ENCODE data around the gene NAALADL1.

Gene NAALADL1

DNA sequence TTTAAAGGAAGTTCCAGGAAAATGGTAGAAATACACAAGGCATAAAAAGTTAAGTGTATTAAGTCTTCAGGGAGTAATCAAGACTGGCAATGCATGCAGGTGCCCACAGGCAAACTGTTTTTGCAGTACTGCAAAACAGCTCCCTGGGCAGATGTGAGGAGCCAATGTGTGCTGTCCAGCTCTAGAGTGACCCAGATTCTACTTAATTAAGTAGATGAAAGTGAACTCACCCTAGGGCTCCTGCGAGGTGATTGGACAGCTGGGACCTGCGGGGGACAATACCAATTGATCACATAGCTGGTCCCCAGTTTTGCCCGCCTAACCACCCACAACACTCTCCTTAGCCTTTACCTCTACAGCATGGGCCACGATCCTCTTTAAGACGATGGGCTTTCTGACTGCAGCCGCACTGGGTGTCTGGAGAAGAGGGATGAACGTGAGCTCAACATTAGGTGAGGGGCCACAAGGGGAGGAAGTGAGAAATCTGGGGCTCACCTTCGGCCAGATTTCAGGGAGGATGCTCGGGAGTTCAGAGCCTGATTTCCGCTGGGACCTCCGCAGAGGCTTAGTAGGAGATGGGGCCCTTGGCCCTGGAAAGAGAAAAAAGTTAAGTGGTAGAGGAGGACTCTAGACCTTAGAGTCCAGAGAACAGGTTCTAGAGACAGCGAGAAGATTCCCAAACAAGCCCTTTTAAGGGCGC is 24.9 kb upstream of the NAALADL1 start:
- no peak for DNase-seq (ENCODE audit: low read depth)

DNA sequence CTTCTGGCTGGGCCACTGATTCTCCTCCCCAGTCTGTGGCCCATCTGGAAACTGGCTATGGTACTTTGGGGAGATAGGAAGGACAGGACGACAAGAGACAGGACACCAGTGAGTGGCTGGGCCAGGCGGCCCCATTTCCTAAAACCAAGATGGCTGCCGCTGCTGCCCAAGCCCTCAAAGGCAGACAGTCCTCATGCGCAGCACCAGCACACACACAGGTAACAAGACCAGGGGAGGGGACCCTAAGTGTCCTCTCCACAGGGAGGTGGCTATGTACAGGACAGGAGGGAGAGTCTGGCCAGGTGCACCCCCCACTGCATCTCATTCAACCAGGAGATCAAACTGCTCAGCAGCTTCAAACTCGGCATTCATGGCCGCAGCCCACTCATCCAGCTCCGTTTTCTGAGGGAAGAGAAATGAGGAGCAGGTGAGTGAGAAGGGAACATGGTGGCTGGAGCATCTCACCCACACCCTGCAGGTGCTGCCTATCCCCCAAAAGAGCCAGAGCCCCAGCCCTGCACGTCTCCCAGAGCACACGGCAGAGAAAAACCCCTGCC is 20.5 kb upstream of the NAALADL1 start:
- DNase-seq (ENCODE audit: low read depth): no peak

DNA sequence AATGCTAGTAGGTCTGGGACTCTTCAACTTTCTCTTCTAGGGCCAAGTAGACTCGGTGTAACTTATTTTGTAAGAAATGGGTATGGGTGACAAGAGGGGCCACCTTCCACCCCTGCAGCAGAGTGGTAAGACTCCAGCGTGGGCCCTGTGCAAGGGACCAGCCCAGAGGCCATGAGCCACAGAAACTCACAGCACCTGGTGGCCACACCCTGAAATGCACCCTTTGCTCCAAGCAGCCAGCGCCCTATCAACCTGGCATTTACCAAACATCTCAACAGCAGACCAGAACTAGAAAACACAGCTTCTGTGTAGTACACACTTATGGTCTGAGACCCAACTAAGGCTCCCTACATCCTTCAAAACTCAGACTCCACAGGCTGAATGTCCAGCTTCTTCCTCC is 19.8 kb upstream of the NAALADL1 start:
- peak; percentile 55 for DNase-seq (ENCODE audit: low read depth)

DNA sequence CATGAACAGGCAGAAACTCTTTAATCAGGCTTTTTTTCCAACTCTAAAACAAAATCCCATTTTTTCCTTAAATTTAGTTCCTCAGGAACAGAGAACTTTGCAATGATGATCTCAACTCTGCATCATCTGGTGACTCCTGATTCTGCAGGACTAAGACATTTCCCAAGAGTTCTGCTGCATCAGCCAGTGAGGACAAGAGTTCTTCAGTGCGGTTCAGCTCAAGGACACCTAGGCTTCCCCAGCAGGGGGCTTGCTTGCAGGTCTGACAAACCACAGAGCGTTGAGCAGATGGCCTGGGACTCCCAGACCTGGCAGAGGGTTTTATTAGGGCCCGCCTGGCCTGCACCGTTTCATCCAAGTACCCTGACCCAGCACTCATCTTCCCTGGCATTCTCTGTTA is 19.1 kb upstream of the NAALADL1 start:
- no peak for DNase-seq (ENCODE audit: low read depth)

DNA sequence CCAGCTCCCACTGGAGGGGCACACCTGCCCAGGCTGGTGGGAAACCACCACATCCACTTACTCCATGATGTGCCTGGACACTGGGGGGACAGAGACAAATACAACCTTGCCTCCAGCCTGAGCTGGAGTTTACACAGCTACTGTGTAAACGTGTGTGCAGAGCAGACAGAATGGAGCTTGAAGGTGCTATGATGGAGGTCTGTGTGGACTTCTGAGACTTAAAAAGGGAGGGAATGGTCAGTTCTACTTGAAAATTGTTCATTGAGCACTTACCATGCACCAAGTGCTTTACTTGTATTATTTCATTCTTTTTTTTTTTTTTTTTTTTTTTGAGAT is 14.2 kb upstream of the NAALADL1 start:
- DNase-seq (ENCODE audit: low read depth): no peak

DNA sequence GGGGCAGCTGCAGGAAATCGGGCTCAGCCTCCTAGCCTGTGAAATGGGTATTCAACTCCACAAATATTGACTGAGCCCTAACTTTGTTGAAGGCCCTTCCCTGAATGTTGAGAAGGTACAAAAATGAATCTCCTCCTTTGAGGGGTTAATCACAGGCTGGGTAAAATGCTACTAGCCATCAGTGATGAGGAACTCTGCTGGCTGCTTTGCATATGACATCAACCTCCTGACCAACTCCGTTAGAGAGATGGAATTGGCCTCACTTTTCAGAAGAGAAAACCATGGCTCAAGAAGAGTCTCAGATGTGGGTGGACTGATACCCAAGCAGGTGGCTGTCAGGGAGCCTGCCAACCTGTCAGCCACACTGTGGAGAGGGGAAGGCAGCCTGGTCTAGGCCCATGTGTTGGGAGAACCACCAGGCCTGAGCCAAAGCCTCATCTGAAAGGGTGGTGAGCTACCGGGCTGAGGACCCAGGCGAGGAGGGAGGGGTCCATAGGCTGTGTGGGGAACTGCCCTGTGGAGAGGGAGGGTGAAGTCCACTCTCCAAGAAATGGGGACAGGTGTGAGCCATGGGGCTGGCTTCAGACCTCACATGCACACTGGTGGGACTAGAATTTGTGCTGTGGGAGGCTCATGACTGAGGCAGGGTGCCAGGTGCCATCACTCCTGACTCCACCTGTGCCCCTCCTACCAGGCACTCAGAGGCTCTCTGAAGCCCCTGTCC is 13.7 kb upstream of the NAALADL1 start:
- DNase-seq (ENCODE audit: low read depth): no peak

DNA sequence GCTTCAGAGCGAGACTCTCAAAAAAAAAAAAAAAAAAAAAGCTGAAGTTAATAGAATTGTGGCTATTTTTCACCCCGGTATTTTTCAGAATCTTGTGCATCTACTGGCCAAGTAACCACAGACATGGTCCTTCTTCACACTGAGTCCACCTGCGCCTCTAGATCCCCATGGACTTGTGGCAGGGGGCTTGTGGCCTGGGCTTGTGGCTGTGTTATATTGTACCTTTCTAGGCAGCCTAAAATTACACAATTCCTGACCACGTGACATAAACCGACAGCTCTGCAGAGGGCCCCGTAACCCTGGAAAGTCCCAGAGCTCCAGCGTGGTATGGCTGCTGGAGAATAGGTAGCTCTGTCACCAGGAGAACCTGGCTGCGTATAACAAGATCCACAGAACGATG is 10.9 kb upstream of the NAALADL1 start:
- DNase-seq (ENCODE audit: low read depth): no peak

DNA sequence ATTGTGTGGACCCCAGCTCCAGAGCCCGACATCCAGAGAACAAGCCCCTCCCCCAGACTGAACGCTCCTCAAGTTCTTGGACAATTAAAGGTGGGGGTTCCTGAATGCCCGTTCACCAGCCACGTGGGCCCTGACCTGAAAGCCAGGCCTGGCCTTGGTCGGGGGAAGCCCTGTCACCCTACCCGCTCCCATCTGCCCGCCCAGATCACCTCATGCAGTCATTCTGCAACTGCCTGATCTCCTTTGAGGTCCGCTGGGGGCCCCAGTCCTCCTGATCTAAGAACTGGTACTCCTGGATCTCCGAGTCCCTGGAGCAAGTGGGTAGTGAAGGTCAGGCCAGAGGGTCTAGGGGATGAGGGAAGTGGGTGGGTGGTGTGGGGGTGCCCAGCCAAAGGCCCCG is 9.1 kb upstream of the NAALADL1 start:
- no peak for DNase-seq (ENCODE audit: low read depth)

DNA sequence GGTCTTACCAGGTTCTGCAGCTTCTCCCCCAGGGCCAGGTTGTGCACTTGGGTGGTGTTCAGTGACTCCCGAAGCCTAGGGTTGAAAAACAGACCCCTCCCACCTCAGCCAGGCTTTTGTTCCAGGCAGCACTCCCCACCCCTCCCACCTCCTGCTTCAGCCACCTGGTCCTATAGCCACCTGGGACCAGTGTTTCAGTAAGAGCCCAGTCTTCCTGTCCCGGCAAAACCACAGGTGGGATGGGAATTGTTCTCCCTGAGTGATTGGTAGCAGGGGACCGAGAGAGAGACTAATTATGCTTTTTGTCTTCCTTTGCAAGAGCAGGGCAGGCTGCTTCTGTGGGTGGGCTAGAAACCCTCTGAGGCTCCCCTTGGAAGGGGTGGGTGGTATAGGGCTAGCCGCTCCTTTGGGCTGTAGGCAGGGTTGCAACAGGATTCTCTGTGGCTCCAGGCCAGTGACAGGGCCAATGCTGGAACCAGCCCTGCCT is 8.5 kb upstream of the NAALADL1 start:
- no peak for DNase-seq (ENCODE audit: low read depth)

DNA sequence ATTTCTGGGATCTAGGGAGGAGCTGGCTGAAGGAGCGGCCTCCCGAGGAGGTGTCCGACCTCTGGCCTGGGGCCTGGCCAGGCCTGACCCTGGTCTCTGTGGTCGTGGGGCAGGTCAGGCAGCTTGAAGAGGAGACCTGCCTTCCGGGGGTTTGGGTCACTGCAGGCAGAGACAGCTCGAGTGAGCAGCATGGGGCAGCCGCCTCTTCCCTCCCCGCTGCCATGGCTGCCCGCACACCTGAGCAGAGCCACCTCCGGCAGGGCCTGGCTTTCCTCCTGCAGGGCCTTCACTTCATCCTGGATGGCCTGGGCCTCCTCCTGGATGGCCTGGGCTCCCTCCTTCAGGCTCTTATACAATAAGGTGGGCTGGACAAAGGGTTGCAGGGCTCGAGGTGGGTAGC is 8.0 kb upstream of the NAALADL1 start:
- DNase-seq (ENCODE audit: low read depth): no peak

DNA sequence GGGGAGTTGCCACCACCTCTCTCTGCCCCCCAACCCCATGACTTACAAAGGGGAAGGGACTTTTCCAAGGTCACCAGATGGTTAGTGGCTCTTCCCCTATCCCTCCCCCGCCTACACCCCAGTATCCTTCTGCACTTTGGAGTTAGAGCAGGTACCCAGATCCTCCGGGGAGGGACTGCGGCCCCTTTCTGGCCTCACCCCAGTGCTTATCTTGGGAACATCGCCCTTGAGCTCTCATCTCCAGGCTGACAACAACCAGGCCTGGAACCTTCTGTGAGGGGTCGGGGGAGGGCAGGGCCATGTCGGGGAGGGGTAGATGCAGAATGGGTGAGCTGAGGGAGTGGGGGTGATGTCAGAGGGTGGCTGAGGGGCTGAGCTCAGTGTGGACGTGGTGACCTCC is 7.5 kb upstream of the NAALADL1 start:
- DNase-seq (ENCODE audit: low read depth): no peak

DNA sequence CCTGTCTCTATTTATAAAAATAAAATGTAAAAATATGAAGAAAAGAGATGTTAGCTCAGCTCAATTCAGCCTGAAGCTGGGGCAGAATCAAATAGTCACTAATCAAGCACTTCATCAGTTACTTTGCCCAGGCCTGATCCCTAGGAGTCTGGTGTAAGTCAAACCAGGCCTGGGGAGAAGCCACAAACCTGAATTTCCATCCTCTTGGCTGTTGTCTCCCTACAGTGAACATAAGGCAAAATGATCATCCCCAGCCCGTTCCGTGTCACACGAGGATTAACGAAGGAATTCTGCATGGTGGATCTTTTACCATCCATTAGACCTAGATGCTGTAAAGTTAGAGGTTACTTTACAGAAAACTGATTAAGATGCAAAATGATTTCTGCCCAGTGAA is 6.5 kb upstream of the NAALADL1 start:
- no peak for DNase-seq (ENCODE audit: low read depth)

DNA sequence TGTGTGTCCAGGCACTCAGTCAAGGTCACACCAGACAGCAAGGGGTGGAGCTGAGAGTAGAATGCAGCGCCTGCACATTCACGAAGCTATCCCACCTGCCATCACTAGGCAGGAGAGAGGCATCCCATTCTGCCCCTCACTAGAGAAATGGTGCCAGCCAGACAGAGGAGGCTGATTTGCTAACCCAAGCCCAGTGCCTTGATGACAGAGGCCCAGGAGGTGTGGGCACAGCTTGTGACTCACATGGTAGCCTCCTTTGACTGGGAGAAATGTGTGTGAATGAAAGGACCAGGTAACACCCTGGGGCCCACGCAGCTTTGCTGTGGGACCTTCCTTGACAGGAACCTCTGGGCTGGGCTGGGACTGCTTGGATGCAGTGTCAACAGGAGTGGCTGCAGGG is 5.2 kb upstream of the NAALADL1 start:
- no peak for DNase-seq (ENCODE audit: low read depth)

DNA sequence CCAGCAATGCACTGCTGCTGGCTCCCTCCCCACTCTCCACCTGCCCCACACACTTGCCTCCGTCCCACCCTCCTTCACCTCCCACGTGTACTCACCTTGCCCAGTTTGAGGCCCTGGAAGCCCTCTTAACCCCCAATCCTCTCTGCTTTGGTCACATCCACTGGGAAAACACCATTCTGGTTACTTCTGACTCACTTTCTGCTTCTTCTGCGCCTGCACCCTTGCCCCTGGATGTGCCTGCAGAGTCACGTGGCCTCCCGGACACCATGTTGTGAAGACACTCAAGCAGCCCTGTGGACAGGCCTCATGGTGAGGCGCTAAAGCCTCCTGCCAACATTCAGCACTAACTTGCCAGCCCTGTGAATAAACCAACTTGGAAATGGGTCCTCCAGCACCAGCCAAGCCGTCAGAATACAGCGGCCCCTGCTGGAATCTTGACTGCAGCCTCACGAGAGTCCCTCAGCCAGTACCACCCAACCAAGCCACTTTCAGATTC is 2.6 kb upstream of the NAALADL1 start:
- no peak for DNase-seq (ENCODE audit: low read depth)

DNA sequence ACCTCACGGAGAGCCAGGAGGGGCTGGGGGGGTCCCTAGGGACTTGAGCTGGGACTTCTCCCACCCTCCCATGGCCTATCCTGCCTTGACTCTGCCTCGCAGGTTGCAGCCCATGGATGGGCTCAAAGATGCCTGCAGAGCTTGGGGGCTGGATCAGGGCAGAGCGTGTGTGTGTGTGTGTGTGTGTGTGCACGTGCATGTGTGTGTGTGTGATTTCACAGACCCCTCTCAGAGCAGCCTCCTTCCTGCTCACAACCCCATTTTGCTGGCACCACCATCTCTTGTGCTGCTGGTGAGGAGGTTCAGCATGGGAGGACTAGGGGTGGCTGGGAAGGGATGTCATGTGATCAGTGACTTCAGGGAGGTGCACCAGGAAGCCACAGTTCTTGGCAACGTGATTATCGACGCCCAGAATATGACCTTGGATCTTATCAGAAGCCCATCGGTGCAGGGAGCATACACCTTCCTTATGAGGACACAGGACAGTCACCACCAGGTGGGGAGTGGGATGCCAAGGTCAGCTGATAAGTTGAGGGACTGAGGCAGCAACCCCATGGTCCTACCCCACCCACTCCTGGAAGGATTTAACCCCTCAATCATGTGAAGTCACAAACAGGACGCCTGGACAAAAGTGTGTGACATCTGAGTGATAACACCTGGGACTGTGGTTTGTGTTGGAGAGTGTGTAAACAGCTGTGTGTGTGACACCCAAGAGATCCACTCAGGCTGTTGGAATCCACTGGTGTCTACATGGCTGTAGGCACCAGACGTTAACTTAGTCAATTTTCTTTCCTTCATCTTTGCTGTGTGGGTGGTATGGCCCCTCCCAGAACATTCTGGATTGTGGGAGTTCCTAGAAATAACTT is 1.8 kb upstream of the NAALADL1 start:
- no peak for DNase-seq (ENCODE audit: low read depth)

DNA sequence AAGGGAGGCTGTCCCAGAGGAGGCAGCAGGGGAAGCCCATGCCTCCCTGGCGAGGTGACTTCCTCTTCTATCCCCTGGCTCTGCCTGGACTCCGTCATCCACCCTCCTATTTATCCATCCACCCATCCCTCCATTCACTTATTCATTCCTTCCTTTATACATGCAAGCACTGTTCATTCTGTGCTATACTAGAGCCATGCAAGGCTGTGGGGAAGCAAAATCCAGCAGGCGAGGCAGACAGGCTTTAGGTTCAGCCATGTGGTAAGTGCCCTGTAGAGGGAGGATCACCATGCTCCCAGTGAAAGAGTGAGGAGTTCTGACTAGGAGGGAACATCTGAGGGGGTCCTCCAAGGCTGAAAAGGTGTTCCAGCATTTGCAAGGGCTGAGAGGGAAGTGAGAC is 1.2 kb upstream of the NAALADL1 start:
- DNase-seq (ENCODE audit: low read depth): no peak

DNA sequence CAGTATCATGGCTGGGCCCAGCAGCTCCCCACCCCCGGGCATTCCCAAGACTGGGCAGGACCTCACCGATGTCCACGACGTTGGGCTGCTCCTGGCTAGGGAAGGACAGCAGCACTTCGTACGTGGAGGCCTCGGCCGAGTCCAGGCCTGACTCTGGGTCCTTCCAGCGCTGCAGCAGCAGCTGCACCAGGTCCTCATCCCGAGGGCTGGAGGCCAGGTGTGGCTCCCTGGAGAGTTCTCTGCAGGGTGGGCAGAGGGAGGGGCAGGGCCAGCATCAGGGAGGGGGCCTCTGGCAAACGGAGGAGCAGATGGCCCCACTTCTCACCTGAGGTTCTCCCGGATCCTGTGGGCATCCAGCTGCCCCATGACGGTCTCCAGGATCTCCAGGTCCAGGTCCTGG is 341 bp downstream of the NAALADL1 start:
- no peak for DNase-seq (ENCODE audit: low read depth)

DNA sequence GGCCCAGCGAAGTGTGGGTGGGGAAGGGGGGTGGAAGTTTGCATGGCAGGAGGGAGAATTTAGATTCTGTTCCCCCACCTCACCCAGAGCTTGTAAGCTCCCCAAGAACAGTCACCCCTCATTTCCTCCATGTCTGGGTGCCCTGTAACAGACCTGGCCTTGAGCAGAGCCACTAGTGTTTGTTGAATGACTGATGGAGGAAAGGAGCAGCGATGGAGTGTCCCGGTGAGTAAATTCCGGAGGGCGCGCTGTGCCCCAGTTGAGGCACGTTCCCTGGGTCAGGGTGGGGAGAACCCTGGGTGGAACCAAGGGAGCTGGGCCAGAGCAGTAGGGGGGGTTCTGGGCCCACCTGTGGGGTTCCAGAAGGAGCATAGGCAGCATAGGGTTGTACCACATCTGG is 827 bp downstream of the NAALADL1 start:
- no peak for DNase-seq (ENCODE audit: low read depth)

DNA sequence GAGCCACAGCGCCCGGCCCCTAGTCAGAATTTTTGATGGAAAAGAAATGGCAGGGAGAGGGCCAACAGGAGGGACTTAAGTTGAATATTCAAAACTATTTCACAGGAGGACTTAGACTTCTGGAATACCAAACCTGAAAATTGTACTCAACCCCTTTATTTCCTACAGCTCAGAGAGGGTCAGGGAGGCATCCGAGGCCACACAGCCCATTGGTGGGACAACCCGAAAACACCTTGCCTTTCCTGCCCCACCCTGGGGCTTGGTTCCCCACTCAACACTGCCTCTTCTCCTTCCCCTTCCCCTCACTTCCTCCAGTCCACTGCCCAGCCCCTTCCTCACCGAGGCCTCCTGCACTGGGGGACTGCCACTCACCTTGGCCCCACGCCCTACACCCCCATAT is 1.4 kb downstream of the NAALADL1 start:
- no peak for DNase-seq (ENCODE audit: low read depth)

DNA sequence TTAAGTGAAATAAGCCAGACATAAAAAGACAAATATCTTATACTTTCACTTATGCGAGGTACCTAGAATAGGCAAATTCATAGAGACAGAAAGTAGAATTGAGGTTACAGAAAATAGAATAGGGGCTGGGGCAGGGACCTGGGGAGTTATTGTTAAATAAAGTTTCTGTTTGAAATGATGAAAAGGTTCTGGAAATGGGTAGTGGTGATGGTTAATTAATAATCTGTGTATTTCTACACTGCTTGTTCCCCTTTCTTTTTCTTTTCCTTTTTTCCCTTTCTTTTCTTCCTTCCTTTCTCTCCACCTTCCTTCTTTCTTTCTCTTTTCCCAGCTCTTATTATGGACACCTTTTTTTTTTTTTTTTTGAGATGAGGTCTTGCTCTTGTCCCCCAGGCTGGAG is 2.8 kb downstream of the NAALADL1 start:
- no peak for DNase-seq (ENCODE audit: low read depth)

DNA sequence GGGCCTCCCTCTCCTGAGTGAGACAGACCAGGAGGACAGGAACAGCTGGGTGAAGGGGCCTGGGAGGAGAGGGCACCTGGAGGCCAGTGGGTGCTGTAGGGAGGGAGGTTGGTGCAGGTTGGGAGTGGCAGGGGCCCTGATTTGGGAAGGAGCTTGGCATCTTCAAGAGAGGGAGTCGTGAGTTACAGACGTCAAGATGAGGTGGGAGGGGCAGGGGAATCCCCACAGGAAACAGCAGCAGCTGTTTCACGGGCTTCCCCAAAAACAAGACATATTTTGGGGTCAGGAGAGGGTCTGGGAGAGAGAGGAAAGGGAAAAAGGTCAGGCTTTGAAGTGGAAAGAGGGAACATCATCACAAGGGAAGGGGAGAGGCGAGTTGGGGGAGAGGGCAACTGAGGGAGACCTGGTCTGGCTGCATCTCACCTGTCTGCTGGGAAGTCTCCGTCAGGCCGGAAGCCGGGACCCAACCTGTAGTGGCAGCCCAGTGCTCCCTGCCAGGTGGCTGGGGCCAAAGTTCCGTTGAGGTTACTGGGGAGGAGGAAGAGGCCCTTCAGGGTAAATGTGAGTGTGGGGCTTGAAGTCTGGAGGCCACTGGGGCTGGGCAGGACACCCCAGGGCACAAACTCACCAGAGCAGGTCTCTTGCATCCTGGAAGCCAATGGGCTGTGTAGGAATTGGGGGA is 4.4 kb downstream of the NAALADL1 start:
- peak; percentile 20 for DNase-seq (ENCODE audit: low read depth)

DNA sequence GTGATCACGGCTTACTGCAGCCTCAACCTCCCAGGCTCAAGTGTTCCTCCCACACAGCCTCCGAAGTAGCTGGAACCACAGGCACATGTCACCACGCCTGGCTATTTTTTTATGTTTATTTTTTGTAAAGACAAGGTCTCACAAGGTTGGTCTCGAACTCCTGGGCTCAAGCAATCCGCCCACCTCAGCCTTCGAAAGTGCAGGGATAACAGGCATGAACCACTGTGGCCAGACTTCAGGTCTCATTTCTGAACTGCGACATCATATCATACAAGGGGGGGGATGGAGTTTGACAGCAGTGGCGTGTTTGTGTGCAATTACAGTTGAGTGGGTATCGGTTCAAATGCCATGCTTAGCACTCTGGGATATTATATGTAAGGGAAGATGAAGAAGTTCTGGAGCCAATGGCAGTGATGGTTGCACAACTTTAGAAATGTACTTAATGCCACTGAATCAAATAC is 6.9 kb downstream of the NAALADL1 start:
- no peak for DNase-seq (ENCODE audit: low read depth)

Data from stimulated activated CD4-positive, alpha-beta T cell treated with anti-CD3 and anti-CD28 coated beads, Interleukin-2, amount 100 ng/mL, for 4 hours (primary cell).